ENCODE results near the gene EBLN1. TPM values are rescaled to one million over a fixed set of nuclear protein-coding genes. Genes with fewer than 3 reads are reported as not detected.

EBLN1 gene
- total RNA-seq, 6 experiments from 2014 or later: not detected

DNA sequence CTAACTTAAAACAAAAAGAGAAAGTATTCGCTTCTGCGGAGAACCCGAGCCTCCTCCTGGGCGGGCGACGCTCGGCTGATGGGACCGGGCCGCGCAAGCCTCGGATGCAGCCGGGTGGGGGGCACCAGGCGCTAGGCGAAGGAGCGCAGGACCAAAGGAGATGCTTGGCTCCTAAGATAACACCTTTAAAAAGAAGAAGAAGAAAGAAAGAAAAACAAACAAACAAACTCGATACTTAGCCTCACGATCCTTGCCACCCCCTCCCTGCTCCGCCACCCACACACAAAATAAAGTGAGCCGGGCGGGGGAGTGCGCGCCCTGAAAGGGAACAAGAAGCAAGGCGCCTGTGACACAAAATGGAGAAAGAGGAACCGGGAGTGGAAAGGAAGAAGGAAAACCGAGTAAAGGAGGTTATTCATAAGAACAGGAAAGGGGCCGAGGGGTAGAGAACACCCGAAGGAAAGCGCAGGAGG, 34.0 kb upstream of the EBLN1 start:
- ATAC-seq (peak; percentile 69 to 73 (median 72)), DNase-seq (peak; percentile 59 to 66 (median 59))
- no peaks in the 10 kb centered on the region for H3K9me3 ChIP-seq
- no peaks in the 10 kb centered on the region for H3K36me3 ChIP-seq
- TF ChIP-seq POLR2A (IDR thresholded peaks at IDR 0.05): no peak
- TF ChIP-seq, protein P1, sequence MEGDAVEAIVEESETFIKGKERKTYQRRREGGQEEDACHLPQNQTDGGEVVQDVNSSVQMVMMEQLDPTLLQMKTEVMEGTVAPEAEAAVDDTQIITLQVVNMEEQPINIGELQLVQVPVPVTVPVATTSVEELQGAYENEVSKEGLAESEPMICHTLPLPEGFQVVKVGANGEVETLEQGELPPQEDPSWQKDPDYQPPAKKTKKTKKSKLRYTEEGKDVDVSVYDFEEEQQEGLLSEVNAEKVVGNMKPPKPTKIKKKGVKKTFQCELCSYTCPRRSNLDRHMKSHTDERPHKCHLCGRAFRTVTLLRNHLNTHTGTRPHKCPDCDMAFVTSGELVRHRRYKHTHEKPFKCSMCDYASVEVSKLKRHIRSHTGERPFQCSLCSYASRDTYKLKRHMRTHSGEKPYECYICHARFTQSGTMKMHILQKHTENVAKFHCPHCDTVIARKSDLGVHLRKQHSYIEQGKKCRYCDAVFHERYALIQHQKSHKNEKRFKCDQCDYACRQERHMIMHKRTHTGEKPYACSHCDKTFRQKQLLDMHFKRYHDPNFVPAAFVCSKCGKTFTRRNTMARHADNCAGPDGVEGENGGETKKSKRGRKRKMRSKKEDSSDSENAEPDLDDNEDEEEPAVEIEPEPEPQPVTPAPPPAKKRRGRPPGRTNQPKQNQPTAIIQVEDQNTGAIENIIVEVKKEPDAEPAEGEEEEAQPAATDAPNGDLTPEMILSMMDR (IDR thresholded peaks at IDR 0.05): no peak
- peak overlapping the region; percentile 59 to 71 (median 68) for H3K4me3 ChIP-seq
- peaks cover 0 to 4% (median 0%) of the 10 kb centered on the region in 4 donors for H3K4me1 ChIP-seq
- intact Hi-C loops (cut with DNase I): no loop called here
- peak overlapping the region; percentile 82 to 93 (median 86) for H3K27ac ChIP-seq
- H3K27me3 ChIP-seq: peaks cover 0 to 2% of the 10 kb centered on the region in 2 donors
- 1% methylated on average over 28 of the region's 28 CpGs for WGBS (ENCODE audit: insufficient coverage, low coverage, low lambda C conversion rate, missing lambda C conversion rate)

DNA sequence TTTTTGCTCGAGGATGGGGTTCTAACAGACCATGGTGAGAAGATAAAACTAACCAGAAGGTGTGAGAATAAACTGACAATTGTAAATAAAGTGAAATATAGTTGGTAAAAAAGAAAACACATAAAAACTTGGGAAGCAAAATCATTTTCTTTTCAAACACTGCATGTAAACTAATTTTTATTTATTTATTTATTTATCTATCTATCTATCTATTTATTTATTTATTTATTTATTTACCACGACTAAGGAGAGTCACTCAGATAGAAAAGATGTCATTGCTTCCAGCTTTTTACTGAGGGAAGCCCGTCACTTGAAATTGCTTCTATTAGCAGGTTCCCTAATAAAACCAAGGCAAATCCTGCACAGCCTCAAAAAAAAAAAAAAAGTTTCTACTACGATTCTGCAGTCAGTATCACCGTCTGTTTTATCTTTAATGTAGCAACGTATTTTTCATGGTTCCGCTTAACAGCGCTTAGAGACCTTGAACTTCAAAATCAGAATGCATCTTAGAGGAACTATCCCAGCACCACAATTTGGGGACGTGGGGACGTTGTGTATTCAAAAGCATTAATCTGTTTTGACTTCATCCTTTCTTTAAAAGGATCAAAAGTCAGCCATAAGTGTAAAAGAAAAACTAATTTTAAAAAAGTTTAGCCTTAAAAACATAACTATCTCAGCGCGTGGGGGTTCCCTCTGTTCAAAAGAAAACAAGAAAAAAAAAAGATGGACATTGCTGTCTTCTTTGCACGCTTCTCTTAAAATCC, 33.3 kb upstream of the EBLN1 start:
- DNase-seq (no peak), ATAC-seq (no peak)
- 25% methylated on average over 13 of the region's 13 CpGs for WGBS (ENCODE audit: insufficient coverage, low coverage, low lambda C conversion rate, missing lambda C conversion rate)
- Histone ChIP-seq H3K4me1 (peaks cover 0 to 4% (median 0%) of the 10 kb centered on the region in 4 donors), H3K36me3 (no peaks in the 10 kb centered on the region), H3K27ac (peak overlapping the region; percentile 82 to 93 (median 86)), H3K9me3 (no peaks in the 10 kb centered on the region), H3K27me3 (no peaks in the 10 kb centered on the region), H3K4me3 (peak overlapping the region; percentile 59 to 71 (median 68))
- TF ChIP-seq POLR2A (IDR thresholded peaks at IDR 0.05): no peak
- TF ChIP-seq, protein P1 (IDR thresholded peaks at IDR 0.05): no peak
- intact Hi-C loops (cut with DNase I): no loop called here

DNA sequence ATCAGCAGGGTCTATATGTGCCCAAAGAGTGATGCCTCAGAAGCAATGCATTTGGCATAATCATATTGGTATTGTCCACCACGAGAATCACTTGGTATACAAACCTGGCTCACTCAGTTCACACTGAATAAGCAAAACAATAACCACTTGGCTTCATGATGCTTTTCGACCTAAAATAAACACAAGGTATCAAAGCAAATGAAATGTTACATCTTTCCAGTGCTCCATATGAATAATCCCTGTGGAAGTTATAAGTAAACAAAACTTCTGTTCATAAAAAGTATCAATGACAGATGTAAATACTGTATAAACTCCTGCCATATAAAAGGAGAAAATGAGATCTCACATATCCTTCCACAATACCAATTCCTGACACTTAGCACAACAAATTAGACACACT, 29.8 kb upstream of the EBLN1 start:
- ATAC-seq: no peak
- intact Hi-C loops (cut with DNase I): no loop called here
- H3K27me3 ChIP-seq: no peaks in the 10 kb centered on the region
- no peaks in the 10 kb centered on the region for H3K9me3 ChIP-seq
- no peak overlapping the region for H3K27ac ChIP-seq
- TF ChIP-seq POLR2A (IDR thresholded peaks at IDR 0.05): no peak
- TF ChIP-seq, protein P1 (IDR thresholded peaks at IDR 0.05): no peak
- H3K36me3 ChIP-seq: no peaks in the 10 kb centered on the region
- H3K4me3 ChIP-seq: no peak overlapping the region
- DNase-seq: no peak
- H3K4me1 ChIP-seq: no peaks in the 10 kb centered on the region
- 50% methylated on average over 2 of the region's 2 CpGs for WGBS (ENCODE audit: insufficient coverage, low coverage, low lambda C conversion rate, missing lambda C conversion rate)

DNA sequence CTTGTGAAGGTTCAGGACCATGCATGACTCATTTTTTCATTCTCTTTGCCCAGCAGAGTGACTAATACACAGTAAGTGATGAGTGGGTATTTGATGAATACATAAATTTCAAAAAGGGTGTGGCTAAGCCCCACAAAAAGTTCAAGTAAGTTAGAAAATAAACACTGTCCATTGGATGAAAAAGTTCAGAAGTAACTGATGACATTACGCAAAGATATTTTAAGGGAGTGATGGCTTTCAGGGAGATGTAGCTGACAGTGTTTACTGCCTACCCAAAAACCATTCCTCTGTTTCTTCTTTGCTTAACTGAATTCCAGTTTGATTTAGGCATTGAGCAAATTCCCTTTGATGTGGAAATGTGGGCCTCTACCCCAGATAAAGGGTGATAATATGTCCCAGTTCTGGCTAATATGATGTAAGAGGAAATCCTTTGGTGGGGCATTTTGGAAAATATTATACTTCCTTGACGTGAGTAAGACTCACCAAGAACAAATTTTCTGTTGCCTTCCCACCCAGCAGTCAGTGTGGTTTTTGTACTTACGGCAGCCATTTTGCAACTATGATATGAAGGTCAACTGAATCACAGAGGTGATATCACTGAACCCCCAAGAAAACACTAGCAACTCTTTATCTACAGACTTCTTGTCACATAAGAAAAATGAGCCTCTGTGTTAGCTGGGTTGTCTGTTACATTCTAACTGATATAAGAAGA, 29.0 kb upstream of the EBLN1 start:
- no peak overlapping the region for H3K27ac ChIP-seq
- ATAC-seq: peak in 1 of 4 donors; percentile 32
- no peak for DNase-seq
- no peaks in the 10 kb centered on the region for H3K27me3 ChIP-seq
- whole genome bisulfite sequencing (ENCODE audit: insufficient coverage, low coverage, low lambda C conversion rate, missing lambda C conversion rate): 68% methylated on average over 3 of the region's 3 CpGs
- H3K9me3 ChIP-seq: no peaks in the 10 kb centered on the region
- no peak overlapping the region for H3K4me3 ChIP-seq
- H3K4me1 ChIP-seq: no peaks in the 10 kb centered on the region
- no peak for TF ChIP-seq POLR2A (IDR thresholded peaks at IDR 0.05)
- H3K36me3 ChIP-seq: no peaks in the 10 kb centered on the region
- intact Hi-C loops (cut with DNase I): no loop called here

DNA sequence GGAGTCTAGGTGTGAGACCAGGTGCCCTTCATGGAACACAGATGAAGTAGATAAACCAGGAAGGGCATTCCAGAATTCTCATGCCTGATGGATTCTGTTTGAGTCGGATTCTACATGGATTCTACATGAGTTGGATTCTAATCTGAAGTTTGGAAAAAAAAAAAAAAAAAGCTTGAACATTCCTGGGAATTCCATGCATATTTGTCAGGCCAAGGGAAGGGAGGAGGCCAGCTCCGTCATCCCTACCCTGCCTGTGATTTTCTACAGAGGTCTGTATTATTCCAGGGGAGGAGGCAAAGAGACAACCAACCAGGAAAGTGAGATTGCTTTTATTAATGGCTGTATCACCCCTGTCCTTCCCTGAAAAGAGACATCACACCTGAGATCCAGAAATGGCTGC, 27.8 kb upstream of the EBLN1 start:
- Histone ChIP-seq H3K9me3 (no peaks in the 10 kb centered on the region), H3K27ac (no peak overlapping the region), H3K4me3 (no peak overlapping the region), H3K36me3 (no peaks in the 10 kb centered on the region), H3K27me3 (peaks cover 0 to 6% of the 10 kb centered on the region in 2 donors), H3K4me1 (no peaks in the 10 kb centered on the region)
- no peak for TF ChIP-seq POLR2A (IDR thresholded peaks at IDR 0.05)
- TF ChIP-seq, protein P1 (IDR thresholded peaks at IDR 0.05): no peak
- WGBS (ENCODE audit: insufficient coverage, low coverage, low lambda C conversion rate, missing lambda C conversion rate): 59% methylated on average over 2 of the region's 2 CpGs
- DNase-seq (no peak), ATAC-seq (no peak)
- intact Hi-C loops (cut with DNase I): no loop called here

Data from right lobe of liver (tissue), 6 donors.